Stimulated activated CD4-positive, alpha-beta T cell treated with anti-CD3 and anti-CD28 coated beads, Interleukin-4, amount 100 ng/mL, for 1 hour (primary cell): ENCODE results near the gene EPC1.

Source experiments
- DNase-seq: peaks from one replicate; pipeline ENCODE4 v3.0.0-alpha.2; 2020

EPC1 gene

DNA sequence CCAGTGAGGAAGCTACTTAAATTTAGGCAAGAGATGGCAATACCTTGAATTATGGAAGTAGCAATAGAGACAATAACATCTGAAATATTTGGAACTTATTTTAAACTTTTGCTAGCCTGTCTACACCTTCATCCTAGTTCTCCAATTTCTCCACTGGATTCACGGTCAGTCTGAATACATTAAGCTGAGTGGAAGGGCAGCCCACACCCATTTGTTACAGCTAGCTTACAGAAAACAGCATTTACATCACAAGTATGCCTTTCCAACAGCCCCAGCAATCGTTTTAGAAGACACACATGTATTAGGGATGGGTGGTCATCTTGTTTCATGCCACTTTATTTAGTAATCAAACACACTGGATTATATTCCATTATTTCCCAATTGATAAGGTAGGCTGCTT lies 16.7 kb downstream of the EPC1 start:
- DNase-seq: no peak

GRCh38 chr10:32329061-32329460 lies 17.9 kb downstream of the EPC1 start:
- no peak for DNase-seq

GRCh38 chr10:32328499-32328898 lies 18.5 kb downstream of the EPC1 start:
- DNase-seq: no peak

DNA sequence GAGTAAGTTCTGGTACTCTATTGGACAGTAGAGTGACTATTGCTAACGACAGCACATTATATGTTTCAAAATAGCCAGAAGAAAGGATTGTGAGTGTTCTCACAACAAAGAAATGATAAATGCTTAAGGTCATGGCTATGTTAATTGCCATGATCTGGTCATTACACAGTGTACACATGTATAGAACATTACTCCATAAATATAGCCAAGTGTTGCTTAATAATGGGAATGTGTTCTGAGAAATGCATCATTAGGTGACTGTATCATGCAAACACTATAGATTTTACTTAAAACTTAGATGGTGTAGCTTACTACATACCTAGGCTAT lies 19.6 kb downstream of the EPC1 start:
- no peak for DNase-seq

DNA sequence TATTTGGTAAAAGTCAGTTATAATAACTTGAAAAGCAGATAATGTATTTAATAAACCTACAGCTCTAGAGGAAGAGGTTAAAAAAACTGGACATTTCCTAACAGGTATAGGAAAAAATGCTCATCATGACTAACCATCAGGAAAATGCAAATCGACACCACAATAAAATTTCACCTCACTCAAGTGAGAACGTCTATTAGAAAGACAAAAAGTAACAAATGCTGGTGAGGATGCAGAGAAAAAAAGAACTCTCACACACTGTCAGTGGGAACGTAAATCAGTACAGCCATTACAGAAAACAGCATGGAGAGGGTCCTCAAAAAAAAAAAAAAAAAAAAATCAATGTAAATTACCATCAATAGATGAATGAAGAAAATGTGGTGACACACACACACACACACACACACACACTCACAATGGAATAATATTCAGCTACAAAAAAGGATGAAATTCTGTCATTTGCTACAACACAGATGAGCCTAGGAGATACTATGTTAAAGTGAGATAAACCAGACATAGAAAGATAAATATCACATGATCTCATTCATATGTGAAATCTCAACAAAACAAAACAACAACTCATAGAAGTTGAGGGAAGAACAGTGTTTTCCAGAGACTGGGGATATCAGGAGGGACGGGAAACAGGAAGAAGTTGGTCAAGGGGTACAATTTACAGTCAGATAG lies 20.1 kb downstream of the EPC1 start:
- DNase-seq: no peak

DNA sequence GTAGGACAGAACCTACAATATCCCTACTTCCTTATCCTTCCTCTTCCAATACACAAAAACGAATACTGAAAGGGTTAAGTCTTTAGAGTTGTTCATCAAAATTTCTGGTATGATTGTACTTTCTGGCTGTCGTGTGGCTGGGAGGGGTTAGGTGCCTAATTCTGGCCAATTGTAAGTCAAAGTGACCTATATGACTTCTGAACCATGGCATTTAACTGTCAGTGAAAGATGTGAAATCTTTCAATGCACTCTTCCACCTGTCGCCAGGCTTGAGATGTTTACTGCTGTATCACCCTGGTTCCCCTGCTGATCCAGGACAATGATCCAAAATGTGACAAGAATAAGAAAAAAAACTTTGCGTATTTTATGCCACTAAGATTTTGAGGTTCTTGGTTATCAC lies 20.8 kb downstream of the EPC1 start:
- DNase-seq: no peak

GRCh38 chr10:32323051-32323450 lies 23.9 kb downstream of the EPC1 start:
- no peak for DNase-seq

DNA sequence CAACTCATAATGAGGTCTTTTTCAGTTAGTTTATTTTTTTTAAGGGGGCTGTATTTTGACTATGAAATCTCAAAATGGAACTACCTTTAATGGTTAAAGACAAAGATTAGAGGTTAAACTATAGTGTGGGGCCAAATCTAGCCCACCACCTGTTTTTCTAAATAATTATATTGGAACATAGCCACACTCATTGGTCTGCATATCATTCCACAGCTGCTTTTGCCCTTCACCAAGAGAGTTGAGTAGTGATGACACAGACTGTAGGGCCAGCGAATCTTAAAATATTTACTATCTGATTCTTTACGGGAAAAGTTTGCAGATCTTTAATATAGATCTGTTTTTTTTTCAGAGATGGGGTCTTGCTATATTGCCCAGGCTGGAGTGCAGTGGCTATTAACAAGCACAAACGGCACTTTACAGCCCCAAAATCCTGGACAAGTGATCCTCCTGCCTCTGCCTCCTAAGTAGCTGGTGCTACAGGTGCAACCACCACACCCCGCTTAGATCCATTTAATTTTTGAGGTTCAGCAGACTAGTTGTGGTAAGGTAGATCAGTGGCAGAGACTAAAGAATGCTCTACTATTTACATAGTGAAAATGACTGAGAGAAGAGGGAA lies 25.8 kb downstream of the EPC1 start:
- DNase-seq: no peak

GRCh38 chr10:32318476-32318896 lies 28.5 kb downstream of the EPC1 start:
- DNase-seq: no peak

DNA sequence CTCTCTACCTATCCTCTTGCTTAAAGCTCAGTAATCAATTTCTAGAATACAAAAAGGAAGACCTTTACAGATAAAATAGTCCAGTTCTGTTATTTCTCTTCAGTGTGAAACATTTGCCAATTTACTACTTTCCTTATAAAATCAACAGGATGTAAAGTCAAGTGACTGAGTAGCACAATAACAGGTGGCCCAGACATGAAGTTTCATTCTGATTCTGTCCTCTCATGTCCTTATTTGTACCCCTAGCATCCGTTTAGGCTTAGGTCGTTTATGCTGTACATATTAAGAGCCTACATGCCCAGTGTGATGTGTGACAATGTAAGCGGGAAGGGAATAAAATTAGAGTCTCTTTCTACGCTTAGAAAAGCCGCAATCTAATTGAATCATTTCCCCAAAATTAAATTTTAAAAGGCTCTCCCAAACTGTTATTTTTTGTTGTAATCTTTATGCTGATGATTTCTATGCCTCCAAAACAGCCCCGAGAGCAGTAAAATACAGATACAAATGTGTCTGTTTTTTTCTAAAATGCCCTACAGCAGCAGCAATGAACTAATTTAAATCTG lies 29.1 kb downstream of the EPC1 start:
- no peak for DNase-seq

DNA sequence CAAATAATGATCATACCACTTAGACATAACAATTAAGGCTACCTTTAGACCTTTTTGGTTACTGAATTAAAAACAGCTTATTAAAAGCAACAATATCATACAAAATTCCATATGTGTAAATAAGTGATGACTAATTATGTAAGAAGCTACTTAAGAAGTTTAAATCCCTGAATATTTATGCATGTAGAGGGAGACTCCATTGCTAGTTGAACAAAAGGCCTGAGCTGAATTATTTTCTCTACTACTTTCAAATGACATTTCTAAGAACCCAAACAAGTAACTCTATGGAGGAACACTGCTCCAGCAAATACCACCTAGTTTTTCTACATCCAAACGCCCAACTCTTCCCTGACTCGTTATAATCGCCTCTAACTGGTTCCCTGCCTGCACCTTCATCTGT lies 31.5 kb downstream of the EPC1 start:
- no peak for DNase-seq

- DNase-seq: no peak
Measured at GRCh38 chr10:32314588-32314987, 32.4 kb downstream of the EPC1 start.

DNA sequence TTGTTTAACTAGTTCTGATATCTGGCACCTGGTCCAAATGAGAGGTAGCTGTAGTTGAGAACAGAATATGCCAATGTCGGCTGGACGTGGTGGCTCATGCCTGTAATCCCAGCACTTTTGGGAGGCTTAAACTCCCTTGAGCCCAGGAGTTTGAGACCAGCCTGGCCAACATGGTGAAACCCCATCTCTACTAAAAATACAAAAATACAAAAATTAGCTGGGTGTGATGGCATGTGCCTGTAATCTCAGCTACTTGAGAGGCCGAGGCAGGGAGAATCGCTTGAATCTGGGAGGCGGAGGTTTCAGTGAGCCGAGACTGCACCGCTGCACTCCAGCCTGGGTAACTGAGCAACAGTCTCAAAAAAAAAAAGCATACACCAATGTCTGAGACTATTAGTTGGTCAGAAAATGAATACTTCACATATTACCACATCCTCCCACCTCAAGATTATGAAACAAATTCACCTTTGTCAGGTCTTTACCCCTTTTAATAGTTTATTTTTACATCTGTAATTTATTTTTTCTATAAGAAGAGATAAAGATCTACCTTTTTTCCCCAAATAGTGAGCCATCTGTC lies 38.8 kb downstream of the EPC1 start:
- no peak for DNase-seq

- no peak for DNase-seq
Measured at GRCh38 chr10:32307609-32308008, 39.3 kb downstream of the EPC1 start.

GRCh38 chr10:32299354-32299980 lies 47.5 kb downstream of the EPC1 start:
- no peak for DNase-seq

GRCh38 chr10:32298075-32298812 lies 48.7 kb downstream of the EPC1 start:
- no peak for DNase-seq

GRCh38 chr10:32295027-32295426 lies 51.9 kb downstream of the EPC1 start:
- DNase-seq: no peak

DNA sequence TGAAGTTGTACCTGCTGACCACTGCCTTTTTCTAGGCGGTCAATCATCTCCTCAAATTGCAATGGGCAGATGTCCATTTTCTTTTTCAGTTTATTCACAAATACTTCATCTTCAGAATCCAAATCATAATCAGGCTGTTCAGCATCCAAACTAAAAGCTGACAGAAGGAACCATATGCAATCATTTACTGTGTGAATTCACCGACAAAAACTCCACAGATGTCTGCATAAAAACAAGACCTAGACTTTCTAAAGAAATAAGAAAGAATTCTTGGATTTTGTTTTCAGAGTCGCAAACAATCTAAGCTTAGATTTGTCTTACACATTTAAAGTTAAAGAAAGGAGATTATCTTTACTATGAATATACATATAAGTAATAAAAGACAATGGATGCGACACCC lies 53.4 kb downstream of the EPC1 start:
- DNase-seq: no peak

GRCh38 chr10:32279795-32280194 lies 67.2 kb downstream of the EPC1 start:
- DNase-seq: no peak

DNA sequence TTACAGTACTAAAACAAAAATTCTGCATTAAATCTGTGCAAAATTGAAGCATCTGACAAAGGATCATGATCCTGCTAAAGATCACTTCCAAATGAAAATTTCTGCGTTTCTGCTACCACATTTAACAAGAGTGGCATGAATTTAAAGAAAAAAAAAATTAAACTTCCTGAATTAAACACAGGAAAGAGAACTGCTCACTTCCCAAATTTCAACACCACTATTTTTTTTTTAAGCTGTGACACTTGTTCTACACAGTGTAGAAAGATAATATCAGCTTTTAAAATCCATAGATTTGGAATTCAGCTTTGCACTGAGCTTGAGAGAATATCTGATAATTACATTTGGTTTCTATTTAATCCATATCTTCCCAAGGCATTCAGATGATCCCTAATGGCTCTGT lies 73.6 kb downstream of the EPC1 start:
- DNase-seq: no peak

DNA sequence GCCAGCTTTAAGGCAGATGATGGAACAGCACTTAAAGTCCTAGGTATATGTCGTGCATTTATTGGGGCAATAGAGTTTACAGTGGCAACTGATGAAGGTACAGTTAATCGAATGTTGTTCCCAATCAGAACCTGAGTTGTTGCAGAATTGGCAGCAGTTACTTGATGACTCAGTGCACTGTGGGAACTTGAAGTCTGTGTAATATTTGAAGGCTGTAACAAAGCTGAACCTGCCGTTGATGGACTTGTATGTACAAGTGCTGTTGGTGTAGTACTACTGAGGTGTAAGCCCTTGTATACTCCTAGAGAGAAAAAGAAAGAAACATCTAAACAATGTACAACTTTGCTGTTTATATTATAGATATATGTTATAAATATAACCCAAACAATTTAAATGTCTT lies 75.3 kb downstream of the EPC1 start:
- DNase-seq: no peak

- no peak for DNase-seq
Measured at GRCh38 chr10:32269343-32270100, 77.4 kb downstream of the EPC1 start.

- no peak for DNase-seq
Measured at GRCh38 chr10:32268788-32269187, 78.2 kb downstream of the EPC1 start.
